ENCODE measurements around the gene THOC2. TPM values are rescaled to one million over a fixed set of nuclear protein-coding genes. Genes with fewer than 3 reads are reported as not detected.

The THOC2 gene
- total and polyA plus RNA-seq, 2 donors (not counting 1 experiment from before 2014, with no cell fraction given): 34.7 to 113 TPM

DNA sequence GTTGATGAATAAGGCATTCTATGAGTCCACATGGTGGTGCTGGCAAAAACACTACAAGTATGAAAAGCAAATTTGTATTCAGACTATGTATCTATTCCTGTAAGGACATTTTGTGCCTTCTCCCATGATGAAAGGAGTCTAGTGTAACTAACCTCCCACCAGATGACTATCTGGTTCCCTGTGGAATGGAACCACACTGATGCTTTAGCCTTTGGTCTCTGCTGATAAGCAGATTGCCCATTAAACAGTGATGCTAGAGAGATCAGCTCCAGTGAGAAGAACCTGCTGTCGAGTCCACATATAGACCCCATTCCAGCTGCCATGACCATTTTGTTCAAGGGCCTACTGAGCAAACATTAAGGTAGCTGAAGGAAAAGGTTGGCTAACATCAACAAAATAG, 10.5 kb upstream of the THOC2 start:
- Mint-ChIP-seq H3K4me3 (no peak overlapping the region), H3K9me3 (ENCODE audit: insufficient read depth) (no peaks in the 10 kb centered on the region), H3K27ac (no peak overlapping the region), H3K4me1 (no peaks in the 10 kb centered on the region), H3K27me3 (no peaks in the 10 kb centered on the region)
- Histone ChIP-seq H2AFZ (ENCODE audit: insufficient read depth, low read depth, low read length, poor library complexity, severe bottlenecking) (no peak overlapping the region), H3K27me3 (replicated peaks in 1 of 4; ENCODE audit: control extremely low read depth in 1 of 4, control insufficient read depth in 3 of 4, insufficient read depth in 4 of 4, low read length in 3 of 4) (no peaks in the 10 kb centered on the region), H4K20me1 (ENCODE audit: control insufficient read depth, insufficient read depth, low read length, poor library complexity, severe bottlenecking) (no peaks in the 10 kb centered on the region), H3K27ac (ENCODE audit: low read length in 2 of 2) (no peak overlapping the region), H3K4me3 (ENCODE audit: control extremely low read depth in 1 of 5, extremely low read depth in 1 of 5, insufficient read depth in 1 of 5, low read depth in 2 of 5, low read length in 4 of 5) (no peak overlapping the region), H3K4me2 (replicated peaks; ENCODE audit: low read depth, low read length, poor library complexity, severe bottlenecking) (no peak overlapping the region), H3K36me3 (replicated peaks in 1 of 2; ENCODE audit: control extremely low read depth in 1 of 2, control insufficient read depth in 1 of 2, extremely low read depth in 1 of 2, insufficient read depth in 2 of 2, low read length in 1 of 2) (no peaks in the 10 kb centered on the region), H3K9me3 (ENCODE audit: control extremely low read depth in 1 of 3, control insufficient read depth in 2 of 3, insufficient read depth in 1 of 3, low read length in 2 of 3) (no peaks in the 10 kb centered on the region), H3K79me2 (ENCODE audit: control insufficient read depth, insufficient read depth, low read length) (no peaks in the 10 kb centered on the region), H3K9ac (ENCODE audit: low read length) (no peak overlapping the region), H3K4me1 (ENCODE audit: control insufficient read depth in 2 of 2, insufficient read depth in 2 of 2, low read length in 2 of 2) (no peaks in the 10 kb centered on the region)
- TF ChIP-seq, protein P1, sequence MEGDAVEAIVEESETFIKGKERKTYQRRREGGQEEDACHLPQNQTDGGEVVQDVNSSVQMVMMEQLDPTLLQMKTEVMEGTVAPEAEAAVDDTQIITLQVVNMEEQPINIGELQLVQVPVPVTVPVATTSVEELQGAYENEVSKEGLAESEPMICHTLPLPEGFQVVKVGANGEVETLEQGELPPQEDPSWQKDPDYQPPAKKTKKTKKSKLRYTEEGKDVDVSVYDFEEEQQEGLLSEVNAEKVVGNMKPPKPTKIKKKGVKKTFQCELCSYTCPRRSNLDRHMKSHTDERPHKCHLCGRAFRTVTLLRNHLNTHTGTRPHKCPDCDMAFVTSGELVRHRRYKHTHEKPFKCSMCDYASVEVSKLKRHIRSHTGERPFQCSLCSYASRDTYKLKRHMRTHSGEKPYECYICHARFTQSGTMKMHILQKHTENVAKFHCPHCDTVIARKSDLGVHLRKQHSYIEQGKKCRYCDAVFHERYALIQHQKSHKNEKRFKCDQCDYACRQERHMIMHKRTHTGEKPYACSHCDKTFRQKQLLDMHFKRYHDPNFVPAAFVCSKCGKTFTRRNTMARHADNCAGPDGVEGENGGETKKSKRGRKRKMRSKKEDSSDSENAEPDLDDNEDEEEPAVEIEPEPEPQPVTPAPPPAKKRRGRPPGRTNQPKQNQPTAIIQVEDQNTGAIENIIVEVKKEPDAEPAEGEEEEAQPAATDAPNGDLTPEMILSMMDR (IDR thresholded peaks at IDR 0.05): no peak
- TF ChIP-seq EZH2 (IDR thresholded peaks at IDR 0.05; ENCODE audit: borderline replicate concordance, insufficient read depth, low read depth, low read length, poor library complexity, severe bottlenecking): no peak
- DNase-seq (no peak), ATAC-seq (ENCODE audit: low read depth) (no peak)
- ChIA-PET CTCF (no interaction called here), POLR2A (no interaction called here)
- intact Hi-C loops (cut with micrococcal nuclease): no loop called here
- no CpG with 5 or more reads among the region's 1 CpG for WGBS (ENCODE audit: insufficient coverage)

DNA sequence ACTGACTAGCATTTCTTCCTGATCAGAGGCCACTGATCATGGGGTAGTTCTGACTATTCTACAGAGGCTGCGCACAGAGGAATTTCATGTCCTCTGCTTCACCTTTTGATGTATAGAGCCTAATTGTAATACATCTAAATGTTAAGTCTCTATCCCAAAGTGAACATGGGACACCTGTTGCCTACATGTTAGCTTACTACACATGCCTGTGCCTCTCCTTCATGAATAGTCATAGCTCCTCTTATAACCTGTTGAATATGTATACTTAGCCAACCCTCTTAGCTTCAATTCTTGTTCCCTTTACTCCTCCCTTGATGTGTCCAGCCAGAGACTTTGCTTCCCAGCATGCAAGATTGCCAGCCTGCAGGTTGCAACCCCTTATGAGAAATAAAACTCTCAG, 9.6 kb upstream of the THOC2 start:
- intact Hi-C loops (cut with micrococcal nuclease): no loop called here
- Histone ChIP-seq H3K4me2 (replicated peaks; ENCODE audit: low read depth, low read length, poor library complexity, severe bottlenecking) (no peak overlapping the region), H4K20me1 (ENCODE audit: control insufficient read depth, insufficient read depth, low read length, poor library complexity, severe bottlenecking) (no peaks in the 10 kb centered on the region), H3K4me3 (ENCODE audit: control extremely low read depth in 1 of 5, extremely low read depth in 1 of 5, insufficient read depth in 1 of 5, low read depth in 2 of 5, low read length in 4 of 5) (no peak overlapping the region), H3K27me3 (replicated peaks in 1 of 4; ENCODE audit: control extremely low read depth in 1 of 4, control insufficient read depth in 3 of 4, insufficient read depth in 4 of 4, low read length in 3 of 4) (no peaks in the 10 kb centered on the region), H3K4me1 (ENCODE audit: control insufficient read depth in 2 of 2, insufficient read depth in 2 of 2, low read length in 2 of 2) (no peaks in the 10 kb centered on the region), H3K9ac (ENCODE audit: low read length) (no peak overlapping the region), H3K79me2 (ENCODE audit: control insufficient read depth, insufficient read depth, low read length) (no peaks in the 10 kb centered on the region), H3K27ac (ENCODE audit: low read length in 2 of 2) (no peak overlapping the region), H3K36me3 (replicated peaks in 1 of 2; ENCODE audit: control extremely low read depth in 1 of 2, control insufficient read depth in 1 of 2, extremely low read depth in 1 of 2, insufficient read depth in 2 of 2, low read length in 1 of 2) (no peaks in the 10 kb centered on the region), H3K9me3 (ENCODE audit: control extremely low read depth in 1 of 3, control insufficient read depth in 2 of 3, insufficient read depth in 1 of 3, low read length in 2 of 3) (no peaks in the 10 kb centered on the region), H2AFZ (ENCODE audit: insufficient read depth, low read depth, low read length, poor library complexity, severe bottlenecking) (no peak overlapping the region)
- TF ChIP-seq EZH2 (IDR thresholded peaks at IDR 0.05; ENCODE audit: borderline replicate concordance, insufficient read depth, low read depth, low read length, poor library complexity, severe bottlenecking): no peak
- TF ChIP-seq, protein P1 (IDR thresholded peaks at IDR 0.05): no peak
- CTCF ChIA-PET: no interaction called here
- POLR2A ChIA-PET: no interaction called here
- H3K4me3 Mint-ChIP-seq: no peak overlapping the region
- DNase-seq: no peak
- H3K4me1 Mint-ChIP-seq: no peaks in the 10 kb centered on the region
- H3K9me3 Mint-ChIP-seq (ENCODE audit: insufficient read depth): no peaks in the 10 kb centered on the region
- ATAC-seq (ENCODE audit: low read depth): no peak
- no peak overlapping the region for H3K27ac Mint-ChIP-seq
- no CpG with 5 or more reads among the region's 1 CpG for WGBS (ENCODE audit: insufficient coverage)
- no peaks in the 10 kb centered on the region for H3K27me3 Mint-ChIP-seq

All from B cell (primary cell).